BE2C (cell line): ENCODE data around the gene LRRC10B.

Experiments used
- DNase-seq: peaks from one replicate; pipeline ENCODE4 v3.0.0-alpha.2; 2020
- H3K27me3 ChIP-seq: fragments of 250-450 bp; sonication (Bioruptor Pico); 2 replicates; pipeline ENCODE4 v1.5.1; 2020; ENCODE audit warnings: mild to moderate bottlenecking
- H3K36me3 ChIP-seq: fragments of 250-450 bp; sonication (Bioruptor Pico); 2 replicates; pipeline ENCODE4 v1.5.1; 2020; ENCODE audit warnings: mild to moderate bottlenecking
- H3K4me1 ChIP-seq: fragments of 250-450 bp; sonication (Bioruptor Pico); 2 replicates; pipeline ENCODE4 v1.5.1; 2020
- H3K4me3 ChIP-seq: 2 replicates; pipeline ENCODE4 v1.5.1; 2011; ENCODE audit warnings: low read depth, low read length
- H3K9me3 ChIP-seq: fragments of 250-450 bp; sonication (Bioruptor Pico); 2 replicates; pipeline ENCODE4 v1.5.1; 2020
- CTCF ChIP-seq: IDR thresholded peaks from 2 replicates; pipeline ENCODE4 v1.5.1; 2012; ENCODE audit warnings: mild to moderate bottlenecking, low read depth, low read length

Gene LRRC10B

DNA sequence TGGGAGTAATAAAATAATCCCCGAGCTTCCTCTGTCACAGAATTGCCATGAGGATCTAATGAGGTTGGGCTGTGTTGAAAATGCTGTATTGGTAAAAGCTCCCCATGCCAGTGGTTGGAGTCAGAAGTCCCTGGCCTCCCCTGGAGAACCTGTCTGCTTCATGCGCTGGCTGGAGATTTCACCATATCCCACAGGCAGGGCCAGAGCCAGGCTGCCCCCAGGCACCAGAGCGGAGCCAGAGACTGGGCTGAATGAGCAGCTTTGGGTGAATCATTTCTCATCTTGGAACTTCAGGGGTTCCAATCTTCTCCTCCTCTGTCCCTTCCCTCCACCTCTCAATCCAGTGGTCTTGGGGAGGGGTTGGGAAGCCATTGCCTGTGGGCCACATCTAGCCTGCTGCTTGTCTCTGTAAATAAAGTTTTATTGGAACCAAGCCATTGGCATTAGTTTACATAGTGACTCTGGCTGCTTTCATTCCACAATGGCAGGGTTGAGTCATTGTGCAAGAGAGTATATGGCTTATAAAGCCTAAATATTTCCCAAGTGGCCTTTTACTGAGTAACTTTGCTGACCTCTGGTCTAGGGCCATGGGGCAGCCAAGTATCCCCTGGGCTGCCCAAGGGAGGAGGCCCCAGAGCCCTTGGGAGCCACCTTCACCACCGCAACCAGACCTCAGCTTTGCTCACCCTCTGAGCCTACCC, 35.2 kb downstream of the LRRC10B start:
- Histone ChIP-seq H3K27me3 (no peaks in the 10 kb centered on the region), H3K36me3 (no peaks in the 10 kb centered on the region), H3K9me3 (no peaks in the 10 kb centered on the region), H3K4me1 (peaks cover 20% of the 10 kb centered on the region), H3K4me3 (no peak overlapping the region)
- no peak for TF ChIP-seq CTCF
- no peak for DNase-seq

GRCh38 chr11:61544466-61544865, 35.9 kb downstream of the LRRC10B start:
- Histone ChIP-seq H3K4me1 (peaks cover 20% of the 10 kb centered on the region), H3K36me3 (no peaks in the 10 kb centered on the region), H3K4me3 (no peak overlapping the region), H3K9me3 (no peaks in the 10 kb centered on the region), H3K27me3 (no peaks in the 10 kb centered on the region)
- DNase-seq: no peak
- no peak for TF ChIP-seq CTCF

DNA sequence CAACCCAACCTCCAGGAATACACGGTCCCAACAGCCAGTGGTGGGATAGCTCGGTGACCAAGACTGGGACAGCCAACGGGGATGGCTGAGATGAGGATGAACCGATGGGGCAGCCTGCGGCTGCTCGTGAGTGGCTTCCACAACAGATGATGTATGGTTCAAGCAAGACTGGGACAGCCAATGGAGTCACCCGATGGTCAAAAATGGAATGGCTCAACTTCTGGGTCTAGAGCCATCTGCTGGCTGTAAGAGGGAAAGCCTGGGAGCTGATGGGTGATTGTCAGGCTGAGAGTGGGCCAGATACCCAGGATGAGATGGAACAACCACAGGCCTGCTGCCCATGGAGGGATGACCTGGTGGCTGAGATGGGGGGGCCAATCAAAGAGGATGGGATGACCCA, 36.8 kb downstream of the LRRC10B start:
- H3K36me3 ChIP-seq: no peaks in the 10 kb centered on the region
- no peak overlapping the region for H3K4me3 ChIP-seq
- no peaks in the 10 kb centered on the region for H3K27me3 ChIP-seq
- peak; percentile 55 for TF ChIP-seq CTCF
- H3K9me3 ChIP-seq: no peaks in the 10 kb centered on the region
- DNase-seq: no peak
- H3K4me1 ChIP-seq: peaks cover 20% of the 10 kb centered on the region

GRCh38 chr11:61545921-61546320, 37.4 kb downstream of the LRRC10B start:
- no peak for TF ChIP-seq CTCF
- no peaks in the 10 kb centered on the region for H3K9me3 ChIP-seq
- H3K4me1 ChIP-seq: peaks cover 14% of the 10 kb centered on the region

DNA sequence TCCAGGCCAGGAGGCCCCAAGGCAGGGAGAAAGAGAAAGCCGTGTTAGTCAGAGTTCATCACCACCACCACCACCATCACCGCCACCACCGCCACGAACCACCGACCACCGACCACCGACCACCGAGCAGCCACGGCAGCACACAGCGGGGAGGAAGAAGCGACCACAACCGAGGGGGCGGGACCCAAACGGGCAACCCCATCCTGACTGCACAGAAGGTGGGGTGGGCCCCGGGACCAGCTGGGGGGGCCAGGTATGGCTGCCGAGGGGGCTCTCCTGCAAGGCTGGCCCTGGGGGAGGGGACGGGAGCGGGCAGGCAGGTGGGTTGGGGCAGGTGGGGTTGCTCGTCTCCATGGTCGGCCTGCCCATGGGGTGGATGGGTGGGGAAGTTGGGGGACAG, 38.1 kb downstream of the LRRC10B start:
- Histone ChIP-seq H3K9me3 (no peaks in the 10 kb centered on the region), H3K4me3 (no peak overlapping the region), H3K4me1 (peaks cover 13% of the 10 kb centered on the region), H3K36me3 (no peaks in the 10 kb centered on the region), H3K27me3 (no peaks in the 10 kb centered on the region)
- TF ChIP-seq CTCF: no peak
- DNase-seq: no peak

More at GRCh38 chr11:61545921-61546320, 37.4 kb downstream of the LRRC10B start:
- DNase-seq: no peak
- Histone ChIP-seq H3K4me3 (no peak overlapping the region), H3K27me3 (no peaks in the 10 kb centered on the region), H3K36me3 (no peaks in the 10 kb centered on the region)

GRCh38 chr11:61547246-61547645, 38.7 kb downstream of the LRRC10B start:
- Histone ChIP-seq H3K27me3 (no peaks in the 10 kb centered on the region), H3K36me3 (no peaks in the 10 kb centered on the region), H3K9me3 (no peaks in the 10 kb centered on the region), H3K4me1 (peaks cover 7% of the 10 kb centered on the region), H3K4me3 (no peak overlapping the region)
- DNase-seq: no peak
- TF ChIP-seq CTCF: no peak
